Uterus (tissue), 4 donors: ENCODE results near the gene ZDHHC11. TPM values are rescaled to one million over a fixed set of nuclear protein-coding genes. Genes with fewer than 3 reads are reported as not detected.
"Not testable (repeated sequence)": the region's sequence is repeated elsewhere in the genome, so short reads cannot be mapped to it uniquely, and the experiment has no call there.

ENCODE experiments used
- DNase-seq, 2 donors: peaks; one replicate each; pipeline ENCODE4 v3.0.0-alpha.2; 2019 to 2020
- H3K27ac ChIP-seq, 2 donors: fragments of 200-600 bp; sonication (generic); 1 replicate in 1 of 2; 2 replicates in 1 of 2; pipeline ENCODE4 v1.5.1; 2016 to 2018
- H3K27me3 ChIP-seq, 2 donors: fragments of 200-600 bp; sonication (generic); one replicate each; pipeline ENCODE4 v1.5.1; 2018 to 2019; ENCODE audit warnings: control low read depth in 1 of 2
- H3K36me3 ChIP-seq, 2 donors: fragments of 200-600 bp; sonication (generic); one replicate each; pipeline ENCODE4 v1.5.1; 2019; ENCODE audit warnings: control low read depth in 1 of 2
- H3K4me1 ChIP-seq, 2 donors: fragments of 200-600 bp; sonication (generic); one replicate each; pipeline ENCODE4 v1.5.1; 2018 to 2019; ENCODE audit warnings: control low read depth in 1 of 2
- H3K4me3 ChIP-seq, 2 donors: fragments of 200-600 bp; sonication (generic); 1 replicate in 1 of 2; 2 replicates in 1 of 2; pipeline ENCODE4 v1.5.1; 2018 to 2019; ENCODE audit warnings: mild to moderate bottlenecking in 1 of 2
- H3K9me3 ChIP-seq, 2 donors: fragments of 200-600 bp; sonication (generic); one replicate each; pipeline ENCODE4 v1.5.1; 2019; ENCODE audit warnings: control low read depth in 1 of 2
- POLR2A ChIP-seq, 2 donors: fragments of 450-650 bp; IDR thresholded peaks; one replicate each; pipeline ENCODE4 v1.6.1; 2016; ENCODE audit warnings: antibody characterized with exemption in 2 of 2, mild to moderate bottlenecking in 1 of 2, moderate library complexity in 1 of 2
- intact Hi-C: fragments of 100-400 bp; cut with DNase I; formaldehyde crosslinking; loops from one replicate; pipeline ENCODE4 v1.15.1; 2023; ENCODE audit warnings: low total_unique reads
- total RNA-seq, 4 donors: library from RNA; depleted of rRNA in 3 of 4; stranded (reverse); fragments of >200 nt in 3 of 4; gene quantifications; one replicate each; pipeline versions ENCODE4 v1.1.0 to v1.2.4, GENCODE V29; 2014 to 2023
- TF ChIP-seq, protein P1 (sequence below), 4 experiments: fragments of 200-600 bp in 2 of 4; fragments of 450-650 bp in 2 of 4; sonication (generic) in 2 of 4; IDR thresholded peaks; one replicate each; pipeline ENCODE4 v1.5.1; 2016 to 2019; ENCODE audit warnings: antibody characterized with exemption in 4 of 4, mild to moderate bottlenecking in 2 of 4, moderate library complexity in 1 of 4
- donor health status: DM: yes; HTN: yes; CAD: no.

The ZDHHC11 gene
- total RNA-seq, 4 donors from 2014 or later, result 1.8 to 14.4 (median 8.2) TPM; not detected in 1

GRCh38 chr5:851553-851952 lies 767 bp upstream of the ZDHHC11 start:
- peak in 1 of 2 donors; percentile 6 for DNase-seq
- TF ChIP-seq POLR2A (IDR thresholded peaks at IDR 0.05), result no peak
- TF ChIP-seq, protein P1, sequence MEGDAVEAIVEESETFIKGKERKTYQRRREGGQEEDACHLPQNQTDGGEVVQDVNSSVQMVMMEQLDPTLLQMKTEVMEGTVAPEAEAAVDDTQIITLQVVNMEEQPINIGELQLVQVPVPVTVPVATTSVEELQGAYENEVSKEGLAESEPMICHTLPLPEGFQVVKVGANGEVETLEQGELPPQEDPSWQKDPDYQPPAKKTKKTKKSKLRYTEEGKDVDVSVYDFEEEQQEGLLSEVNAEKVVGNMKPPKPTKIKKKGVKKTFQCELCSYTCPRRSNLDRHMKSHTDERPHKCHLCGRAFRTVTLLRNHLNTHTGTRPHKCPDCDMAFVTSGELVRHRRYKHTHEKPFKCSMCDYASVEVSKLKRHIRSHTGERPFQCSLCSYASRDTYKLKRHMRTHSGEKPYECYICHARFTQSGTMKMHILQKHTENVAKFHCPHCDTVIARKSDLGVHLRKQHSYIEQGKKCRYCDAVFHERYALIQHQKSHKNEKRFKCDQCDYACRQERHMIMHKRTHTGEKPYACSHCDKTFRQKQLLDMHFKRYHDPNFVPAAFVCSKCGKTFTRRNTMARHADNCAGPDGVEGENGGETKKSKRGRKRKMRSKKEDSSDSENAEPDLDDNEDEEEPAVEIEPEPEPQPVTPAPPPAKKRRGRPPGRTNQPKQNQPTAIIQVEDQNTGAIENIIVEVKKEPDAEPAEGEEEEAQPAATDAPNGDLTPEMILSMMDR (IDR thresholded peaks at IDR 0.05), result no peak
- intact Hi-C loops, result no loop called here
- H3K4me3 ChIP-seq, result no peak overlapping the region
- H3K36me3 ChIP-seq, result no peaks in the 10 kb centered on the region
- no peak overlapping the region for H3K27ac ChIP-seq
- no peaks in the 10 kb centered on the region for H3K4me1 ChIP-seq
- peaks cover 0 to 16% of the 10 kb centered on the region in 2 donors for H3K27me3 ChIP-seq
- no peaks in the 10 kb centered on the region for H3K9me3 ChIP-seq

- Histone ChIP-seq H3K4me3 (no peak overlapping the region), H3K27ac (no peak overlapping the region), H3K9me3 (no peaks in the 10 kb centered on the region), H3K36me3 (no peaks in the 10 kb centered on the region), H3K4me1 (no peaks in the 10 kb centered on the region), H3K27me3 (peaks cover 0 to 16% of the 10 kb centered on the region in 2 donors)
- TF ChIP-seq POLR2A (IDR thresholded peaks at IDR 0.05), result no peak
- TF ChIP-seq, protein P1 (IDR thresholded peaks at IDR 0.05), result no peak
- intact Hi-C loops, result no loop called here
- DNase-seq, result peak in 1 of 2 donors; percentile 5
These were observed 290 bp upstream of the ZDHHC11 start for GRCh38 chr5:851076-851475.

DNA sequence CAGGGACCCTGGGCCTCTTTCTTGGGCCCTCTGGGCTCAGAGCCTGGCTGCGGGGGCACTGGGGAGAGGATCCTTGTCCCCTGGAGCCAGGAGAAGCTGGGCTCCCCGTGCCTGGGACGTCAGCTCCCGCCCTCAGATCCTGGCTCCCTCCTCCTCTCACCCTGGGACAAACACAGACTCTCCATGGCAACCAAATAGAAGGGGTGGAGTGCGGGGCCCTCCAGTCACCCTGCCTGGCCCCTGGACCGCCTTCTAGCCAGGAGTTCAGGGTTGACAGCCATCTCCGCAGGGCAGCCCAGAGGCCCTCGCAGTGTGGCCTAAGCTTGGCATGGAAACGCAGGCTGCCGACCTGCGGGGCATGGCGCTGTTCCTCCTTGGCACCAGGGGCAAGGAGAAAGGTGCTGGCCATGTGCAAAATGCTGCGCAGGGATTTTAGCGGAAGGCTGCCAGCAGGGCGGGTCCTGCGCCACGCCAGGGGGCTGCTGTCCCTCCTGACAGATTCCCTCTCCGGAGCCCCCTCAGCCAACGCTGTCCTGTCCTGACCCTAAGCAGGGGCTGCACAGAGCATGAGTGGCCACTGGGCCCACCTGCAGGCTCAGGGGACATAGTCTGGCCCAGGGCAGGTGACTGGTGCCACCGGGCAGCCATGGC lies 1.0 kb downstream of the ZDHHC11 start:
- intact Hi-C loops, result no loop called here
- no peaks in the 10 kb centered on the region for H3K9me3 ChIP-seq
- no peak overlapping the region for H3K4me3 ChIP-seq
- TF ChIP-seq, protein P1 (IDR thresholded peaks at IDR 0.05), result no peak
- TF ChIP-seq POLR2A (IDR thresholded peaks at IDR 0.05), result no peak
- H3K27me3 ChIP-seq, result peaks cover 0 to 16% of the 10 kb centered on the region in 2 donors
- no peaks in the 10 kb centered on the region for H3K4me1 ChIP-seq
- no peaks in the 10 kb centered on the region for H3K36me3 ChIP-seq
- H3K27ac ChIP-seq, result no peak overlapping the region
- peak; percentile 11 to 14 for DNase-seq

- no peak for TF ChIP-seq POLR2A (IDR thresholded peaks at IDR 0.05)
- no peaks in the 10 kb centered on the region for H3K9me3 ChIP-seq
- no peaks in the 10 kb centered on the region for H3K36me3 ChIP-seq
- peak in 1 of 2 donors; percentile 8 for DNase-seq
- H3K27me3 ChIP-seq, result peaks cover 0 to 16% of the 10 kb centered on the region in 2 donors
- intact Hi-C loops, result no loop called here
- no peak overlapping the region for H3K27ac ChIP-seq
- H3K4me1 ChIP-seq, result no peaks in the 10 kb centered on the region
- H3K4me3 ChIP-seq, result no peak overlapping the region
These were observed 2.1 kb downstream of the ZDHHC11 start for GRCh38 chr5:848671-849111.

GRCh38 chr5:847736-848135 lies 3.0 kb downstream of the ZDHHC11 start:
- H3K4me3 ChIP-seq, intact Hi-C loops, H3K27ac ChIP-seq, H3K36me3 ChIP-seq, H3K9me3 ChIP-seq, H3K4me1 ChIP-seq: not testable (repeated sequence)
- peak in 1 of 2 donors; percentile 12 for DNase-seq
- peaks cover 0 to 12% of the 10 kb centered on the region in 2 donors for H3K27me3 ChIP-seq

GRCh38 chr5:847212-847611 lies 3.6 kb downstream of the ZDHHC11 start:
- H3K4me1 ChIP-seq, intact Hi-C loops, H3K9me3 ChIP-seq, H3K4me3 ChIP-seq, DNase-seq, H3K36me3 ChIP-seq, H3K27ac ChIP-seq: not testable (repeated sequence)
- peaks cover 0 to 12% of the 10 kb centered on the region in 2 donors for H3K27me3 ChIP-seq

DNA sequence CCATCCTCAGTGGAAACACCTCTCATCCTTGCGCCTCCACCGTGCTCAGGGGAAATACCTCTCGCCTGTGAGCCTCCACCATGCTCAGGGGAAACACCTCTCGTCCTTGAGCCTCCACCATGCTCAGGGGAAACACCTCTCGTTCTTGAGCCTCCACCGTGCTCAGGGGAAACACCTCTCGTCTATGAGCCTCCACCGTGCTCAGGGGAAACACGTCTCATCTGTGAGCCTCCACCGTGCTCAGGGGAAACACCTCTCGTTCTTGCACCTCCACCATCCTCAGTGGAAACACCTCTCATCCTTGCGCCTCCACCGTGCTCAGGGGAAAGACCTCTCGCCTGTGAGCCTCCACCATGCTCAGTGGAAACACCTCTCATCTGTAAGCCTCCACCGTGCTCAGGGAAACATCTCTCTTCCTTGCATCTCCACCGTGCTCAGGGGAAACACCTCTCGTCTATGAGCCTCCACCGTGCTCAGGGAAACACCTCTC lies 4.1 kb downstream of the ZDHHC11 start:
- peaks cover 0 to 12% of the 10 kb centered on the region in 2 donors for H3K27me3 ChIP-seq
- H3K36me3 ChIP-seq, H3K4me1 ChIP-seq, H3K4me3 ChIP-seq, intact Hi-C loops, H3K9me3 ChIP-seq, H3K27ac ChIP-seq: not testable (repeated sequence)
- peak; percentile 11 to 13 for DNase-seq

DNA sequence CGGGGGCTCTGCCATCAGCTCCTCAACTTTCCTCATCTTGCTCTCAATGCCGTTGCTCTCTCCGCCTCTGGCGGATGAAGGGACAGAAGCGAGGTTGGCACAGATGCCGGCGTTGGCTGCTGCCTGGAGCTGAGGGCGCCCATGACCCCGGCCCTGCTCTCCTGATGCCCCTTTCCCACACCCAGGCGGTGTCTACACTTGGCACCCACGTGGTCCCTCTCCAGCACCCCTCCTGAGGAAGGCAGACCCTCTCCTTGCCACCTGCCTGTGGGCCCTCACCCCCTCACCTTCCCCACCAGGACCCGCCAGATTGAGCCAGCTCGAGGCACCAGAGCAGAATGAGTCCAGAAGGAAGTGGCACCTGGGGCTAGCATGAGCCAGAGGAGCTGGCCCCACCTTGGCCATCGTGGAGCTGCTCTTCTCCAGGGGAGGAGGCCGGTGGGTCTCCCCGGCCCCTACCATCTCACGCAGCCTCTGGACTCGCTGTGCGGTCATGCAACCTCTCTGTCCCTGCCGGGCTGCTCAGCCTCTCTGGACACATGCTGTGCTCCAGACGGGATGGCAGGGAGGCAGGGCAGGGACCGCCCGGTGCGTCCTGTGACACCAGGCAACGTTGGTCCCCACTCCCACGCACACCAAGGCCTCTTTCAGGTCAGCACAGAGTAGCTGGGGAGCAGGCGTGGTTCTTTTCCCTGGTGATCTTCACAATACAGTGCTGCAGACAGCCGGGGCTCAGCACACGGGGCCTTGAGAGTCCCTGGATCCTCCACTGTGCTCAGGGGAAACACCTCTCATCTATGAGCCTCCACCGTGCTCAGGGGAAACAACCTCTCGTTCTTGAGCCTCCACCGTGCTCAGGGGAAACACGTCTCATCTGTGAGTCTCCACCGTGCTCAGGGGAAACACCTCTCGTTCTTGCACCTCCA lies 4.8 kb downstream of the ZDHHC11 start:
- H3K9me3 ChIP-seq, H3K27me3 ChIP-seq, H3K4me1 ChIP-seq, intact Hi-C loops, DNase-seq, H3K27ac ChIP-seq, H3K4me3 ChIP-seq, H3K36me3 ChIP-seq: not testable (repeated sequence)

DNA sequence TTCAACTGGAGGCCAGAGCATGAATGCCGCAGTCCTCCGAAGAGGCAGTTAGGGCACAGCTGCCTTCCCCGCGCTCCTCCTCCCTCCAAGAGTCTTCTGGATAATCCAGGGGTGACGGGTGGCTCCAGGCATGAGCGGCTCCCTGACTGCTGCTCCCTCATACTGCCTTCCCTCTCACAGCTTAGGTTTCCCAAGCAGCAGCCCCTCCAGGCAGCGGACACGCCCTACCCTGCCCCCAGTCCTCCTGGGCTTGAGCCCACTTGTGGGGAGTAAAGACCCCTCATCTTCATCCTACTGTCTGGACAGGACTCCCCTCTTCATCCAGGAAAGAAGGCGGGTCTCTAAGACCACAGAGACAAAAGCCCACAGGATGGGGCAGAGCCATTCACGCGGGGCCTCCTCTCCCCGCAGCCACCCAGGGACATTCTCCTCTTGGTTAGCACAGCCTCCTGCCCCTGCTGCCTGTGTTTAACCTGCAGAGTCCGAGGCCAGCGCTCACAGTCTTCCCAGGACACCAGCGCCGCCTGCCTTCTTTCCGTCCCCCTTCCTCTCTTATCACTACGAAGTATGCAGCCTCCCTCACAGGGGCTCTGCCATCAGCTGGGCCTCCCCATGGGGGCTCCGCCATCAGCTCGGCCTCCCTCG lies 5.6 kb downstream of the ZDHHC11 start:
- H3K27ac ChIP-seq, H3K4me3 ChIP-seq, H3K27me3 ChIP-seq, intact Hi-C loops, H3K36me3 ChIP-seq, H3K4me1 ChIP-seq, H3K9me3 ChIP-seq: not testable (repeated sequence)
- DNase-seq, result peak; percentile 10 to 11
